ENCODE data around the gene CKB.

The CKB gene

GRCh38 chr14:103548463-103549351 lies 26.1 kb upstream of the CKB start:
- H3F3A ChIP-seq (ENCODE audit: low read depth): no peaks in the 10 kb centered on the region
- H3K79me2 ChIP-seq (ENCODE audit: insufficient read depth, low read length): no peaks in the 10 kb centered on the region
- H4K20me1 ChIP-seq (ENCODE audit: insufficient read depth, low read length, poor library complexity, severe bottlenecking): no peaks in the 10 kb centered on the region
- no peaks in the 10 kb centered on the region for H3K9me3 ChIP-seq (ENCODE audit: insufficient read depth, low read depth, low read length)
- no peaks in the 10 kb centered on the region for H3K36me3 ChIP-seq (ENCODE audit: insufficient read depth, low read length)
- no peak overlapping the region for H3K4me2 ChIP-seq (ENCODE audit: low read depth, low read length, poor library complexity, severe bottlenecking)
- no peaks in the 10 kb centered on the region for H3K9me2 ChIP-seq (replicated peaks; ENCODE audit: low read depth, low read length)
- TF ChIP-seq CTCF (conservative IDR thresholded peaks at IDR 0.05; ENCODE audit: low read length) (no peak), EZH2phosphoT487 (IDR thresholded peaks at IDR 0.05; ENCODE audit: borderline replicate concordance) (no peak)
- no peak overlapping the region for H3K9ac ChIP-seq (ENCODE audit: low read depth, low read length, poor library complexity, severe bottlenecking)
- H3K4me1 ChIP-seq (ENCODE audit: insufficient read depth, low read length, poor library complexity, severe bottlenecking): no peaks in the 10 kb centered on the region
- no peaks in the 10 kb centered on the region for H3K27me3 ChIP-seq (ENCODE audit: insufficient read depth, low read length, poor library complexity, severe bottlenecking)
- H2AFZ ChIP-seq (ENCODE audit: low read length): no peak overlapping the region
- H3K4me3 ChIP-seq (ENCODE audit: low read length, poor library complexity, severe bottlenecking): no peak overlapping the region

GRCh38 chr14:103547941-103548462 lies 25.4 kb upstream of the CKB start:
- no peaks in the 10 kb centered on the region for H4K20me1 ChIP-seq (ENCODE audit: insufficient read depth, low read length, poor library complexity, severe bottlenecking)
- no peaks in the 10 kb centered on the region for H3K36me3 ChIP-seq (ENCODE audit: insufficient read depth, low read length)
- no peak overlapping the region for H3K4me2 ChIP-seq (ENCODE audit: low read depth, low read length, poor library complexity, severe bottlenecking)
- no peak overlapping the region for H3K4me3 ChIP-seq (ENCODE audit: low read length, poor library complexity, severe bottlenecking)
- no peak overlapping the region for H3K9ac ChIP-seq (ENCODE audit: low read depth, low read length, poor library complexity, severe bottlenecking)
- no peaks in the 10 kb centered on the region for H3F3A ChIP-seq (ENCODE audit: low read depth)
- no peaks in the 10 kb centered on the region for H3K27me3 ChIP-seq (ENCODE audit: insufficient read depth, low read length, poor library complexity, severe bottlenecking)
- H3K9me3 ChIP-seq (ENCODE audit: insufficient read depth, low read depth, low read length): no peaks in the 10 kb centered on the region
- no peaks in the 10 kb centered on the region for H3K79me2 ChIP-seq (ENCODE audit: insufficient read depth, low read length)
- TF ChIP-seq CTCF (conservative IDR thresholded peaks at IDR 0.05; ENCODE audit: low read length) (no peak), EZH2phosphoT487 (IDR thresholded peaks at IDR 0.05; ENCODE audit: borderline replicate concordance) (no peak)
- H3K4me1 ChIP-seq (ENCODE audit: insufficient read depth, low read length, poor library complexity, severe bottlenecking): no peaks in the 10 kb centered on the region
- H2AFZ ChIP-seq (ENCODE audit: low read length): no peak overlapping the region
- H3K9me2 ChIP-seq (replicated peaks; ENCODE audit: low read depth, low read length): no peaks in the 10 kb centered on the region

GRCh38 chr14:103547455-103547940 lies 24.9 kb upstream of the CKB start:
- H3K9me2 ChIP-seq (replicated peaks; ENCODE audit: low read depth, low read length): no peaks in the 10 kb centered on the region
- no peak overlapping the region for H3K4me3 ChIP-seq (ENCODE audit: low read length, poor library complexity, severe bottlenecking)
- no peaks in the 10 kb centered on the region for H3K4me1 ChIP-seq (ENCODE audit: insufficient read depth, low read length, poor library complexity, severe bottlenecking)
- TF ChIP-seq CTCF (conservative IDR thresholded peaks at IDR 0.05; ENCODE audit: low read length) (no peak), EZH2phosphoT487 (IDR thresholded peaks at IDR 0.05; ENCODE audit: borderline replicate concordance) (no peak)
- no peaks in the 10 kb centered on the region for H3F3A ChIP-seq (ENCODE audit: low read depth)
- no peak overlapping the region for H2AFZ ChIP-seq (ENCODE audit: low read length)
- no peak overlapping the region for H3K9ac ChIP-seq (ENCODE audit: low read depth, low read length, poor library complexity, severe bottlenecking)
- H3K4me2 ChIP-seq (ENCODE audit: low read depth, low read length, poor library complexity, severe bottlenecking): no peak overlapping the region
- no peaks in the 10 kb centered on the region for H3K79me2 ChIP-seq (ENCODE audit: insufficient read depth, low read length)
- H3K27me3 ChIP-seq (ENCODE audit: insufficient read depth, low read length, poor library complexity, severe bottlenecking): no peaks in the 10 kb centered on the region
- no peaks in the 10 kb centered on the region for H3K9me3 ChIP-seq (ENCODE audit: insufficient read depth, low read depth, low read length)
- H3K36me3 ChIP-seq (ENCODE audit: insufficient read depth, low read length): no peaks in the 10 kb centered on the region
- H4K20me1 ChIP-seq (ENCODE audit: insufficient read depth, low read length, poor library complexity, severe bottlenecking): no peaks in the 10 kb centered on the region

Measured in Loucy (cell line).